ENCODE results near the gene KDM2B. TPM values are rescaled to one million over a fixed set of nuclear protein-coding genes. Genes with fewer than 3 reads are reported as not detected.

KDM2B gene
- total RNA-seq, 1 donor from 2014 or later = 61.1 TPM

DNA sequence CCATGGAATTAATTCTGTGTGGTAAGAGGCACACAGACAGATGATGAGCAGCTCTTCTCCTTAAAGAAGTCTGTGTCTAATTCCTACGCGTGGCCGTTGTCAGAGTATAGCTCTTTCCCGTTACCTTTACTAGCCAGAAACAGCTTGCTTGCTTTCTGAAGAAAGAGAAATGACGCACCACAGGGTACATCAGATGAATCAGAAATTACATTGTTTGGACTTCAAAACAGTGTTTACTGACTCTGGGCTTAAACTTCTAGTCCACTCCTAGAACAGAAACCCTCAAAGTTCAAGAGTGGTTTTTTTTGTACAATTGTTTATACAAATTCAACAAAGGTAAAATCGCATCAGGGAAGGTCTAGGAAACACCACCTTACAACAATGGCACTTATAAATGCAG, 151.9 kb downstream of the KDM2B start:
- H3K27me3 Mint-ChIP-seq (ENCODE audit: low read depth) = no peaks in the 10 kb centered on the region
- no peak overlapping the region for H3K27ac Mint-ChIP-seq

GRCh38 chr12:121427556-121428050, 153.2 kb downstream of the KDM2B start:
- no peak for DNase-seq (ENCODE audit: low spot score in 2 of 2, unreplicated experiment in 2 of 2)
- no peaks in the 10 kb centered on the region for H3K9me3 Mint-ChIP-seq
- no peak for TF ChIP-seq CTCF (IDR thresholded peaks at IDR 0.05; ENCODE audit: unreplicated experiment)
- no peaks in the 10 kb centered on the region for H3K27me3 Mint-ChIP-seq (ENCODE audit: low read depth)
- no peak overlapping the region for H3K4me3 Mint-ChIP-seq
- H3K36me3 Mint-ChIP-seq = peaks cover 49% of the 10 kb centered on the region
- no peaks in the 10 kb centered on the region for H3K4me1 Mint-ChIP-seq
- no peak overlapping the region for H3K27ac Mint-ChIP-seq

More for the DNA sequence above, 151.9 kb downstream of the KDM2B start:
- H3K9me3 Mint-ChIP-seq = no peaks in the 10 kb centered on the region
- no peak overlapping the region for H3K4me3 Mint-ChIP-seq
- H3K4me1 Mint-ChIP-seq = no peaks in the 10 kb centered on the region
- no peak for DNase-seq (ENCODE audit: low spot score in 2 of 2, unreplicated experiment in 2 of 2)
- peaks cover 51% of the 10 kb centered on the region for H3K36me3 Mint-ChIP-seq
- no peak for TF ChIP-seq CTCF (IDR thresholded peaks at IDR 0.05; ENCODE audit: unreplicated experiment)

GRCh38 chr12:121424624-121424975, 156.2 kb downstream of the KDM2B start:
- H3K27ac Mint-ChIP-seq = no peak overlapping the region
- no peak overlapping the region for H3K4me3 Mint-ChIP-seq
- no peaks in the 10 kb centered on the region for H3K4me1 Mint-ChIP-seq
- DNase-seq (ENCODE audit: low spot score in 2 of 2, unreplicated experiment in 2 of 2) = no peak
- no peak for TF ChIP-seq CTCF (IDR thresholded peaks at IDR 0.05; ENCODE audit: unreplicated experiment)
- H3K27me3 Mint-ChIP-seq (ENCODE audit: low read depth) = no peaks in the 10 kb centered on the region
- H3K9me3 Mint-ChIP-seq = no peaks in the 10 kb centered on the region
- H3K36me3 Mint-ChIP-seq = peaks cover 48% of the 10 kb centered on the region

DNA sequence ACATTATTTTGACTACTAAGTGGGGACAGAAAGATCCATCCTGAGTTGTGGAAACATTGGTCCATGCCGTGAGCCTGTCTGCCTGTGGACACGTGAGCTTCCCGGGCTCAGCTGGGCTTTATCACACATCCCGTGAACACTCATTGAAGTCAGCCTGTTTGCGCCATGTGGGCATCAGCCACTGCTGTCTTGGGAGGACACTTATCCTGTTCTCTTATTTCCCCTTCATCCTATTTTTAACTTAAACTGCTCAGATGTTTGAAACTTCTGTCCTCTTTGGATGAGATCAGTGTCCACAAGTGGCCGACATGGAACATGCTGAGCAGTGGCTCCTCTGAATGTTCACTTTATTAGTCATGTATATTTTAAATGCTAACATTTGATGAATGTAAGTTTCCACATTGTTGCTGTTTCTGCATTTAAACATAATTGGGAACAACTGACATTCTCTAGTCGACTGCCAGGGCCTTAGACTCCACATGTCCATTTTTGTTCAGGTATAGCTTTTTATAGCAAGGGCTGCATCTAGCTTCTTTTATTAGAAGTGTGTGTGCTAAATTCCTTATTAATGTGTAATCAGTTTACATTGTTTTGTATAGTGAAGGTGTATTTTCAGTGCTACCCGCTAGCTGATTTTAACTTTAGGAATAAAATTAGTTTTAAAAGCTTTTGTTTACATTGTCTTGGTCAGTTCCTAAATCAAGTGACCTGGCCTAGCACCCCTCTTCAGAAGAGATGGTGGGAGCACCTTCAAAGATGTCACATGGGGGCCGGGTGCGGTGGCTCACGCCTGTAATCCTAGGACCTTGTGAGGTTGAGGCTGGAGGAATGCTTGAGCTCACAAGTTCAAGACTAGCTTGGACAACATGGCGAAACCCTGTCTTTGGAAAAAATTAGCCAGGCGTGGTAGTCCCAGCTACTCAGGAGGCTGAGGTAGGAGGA, 156.9 kb downstream of the KDM2B start:
- Mint-ChIP-seq H3K4me1 (no peaks in the 10 kb centered on the region), H3K4me3 (no peak overlapping the region), H3K27ac (no peak overlapping the region), H3K36me3 (peaks cover 42% of the 10 kb centered on the region), H3K9me3 (no peaks in the 10 kb centered on the region), H3K27me3 (ENCODE audit: low read depth) (no peaks in the 10 kb centered on the region)
- no peak for TF ChIP-seq CTCF (IDR thresholded peaks at IDR 0.05; ENCODE audit: unreplicated experiment)
- DNase-seq (ENCODE audit: low spot score in 2 of 2, unreplicated experiment in 2 of 2) = no peak

DNA sequence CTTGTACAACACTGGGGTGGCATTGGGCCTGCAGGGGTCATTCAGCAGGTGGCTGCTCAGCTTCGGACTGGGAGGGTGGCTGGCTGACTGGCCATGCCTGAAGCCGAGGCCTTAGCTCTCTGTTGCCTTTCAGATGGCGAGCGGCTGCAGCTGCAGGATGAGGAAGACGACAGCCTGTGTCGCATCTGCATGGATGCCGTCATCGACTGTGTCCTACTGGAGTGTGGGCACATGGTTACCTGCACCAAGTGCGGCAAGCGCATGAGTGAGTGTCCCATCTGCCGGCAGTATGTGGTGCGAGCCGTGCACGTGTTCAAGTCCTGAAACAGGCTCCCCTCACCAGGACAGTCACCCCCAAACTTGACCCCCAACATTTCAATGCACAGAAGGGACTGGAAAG, 157.6 kb downstream of the KDM2B start:
- peaks cover 35% of the 10 kb centered on the region for H3K36me3 Mint-ChIP-seq
- no peak overlapping the region for H3K27ac Mint-ChIP-seq
- TF ChIP-seq CTCF (IDR thresholded peaks at IDR 0.05; ENCODE audit: unreplicated experiment) = no peak
- DNase-seq (ENCODE audit: low spot score in 2 of 2, unreplicated experiment in 2 of 2) = no peak
- no peaks in the 10 kb centered on the region for H3K4me1 Mint-ChIP-seq
- H3K4me3 Mint-ChIP-seq = no peak overlapping the region
- H3K27me3 Mint-ChIP-seq (ENCODE audit: low read depth) = no peaks in the 10 kb centered on the region
- no peaks in the 10 kb centered on the region for H3K9me3 Mint-ChIP-seq
